GM12873 (cell line): ENCODE data around the gene CISD2.

Experiments used
- TF ChIP-seq, protein P1 (sequence below): IDR thresholded peaks from 2 replicates; pipeline ENCODE4 v1.5.1; 2012; ENCODE audit warnings: low read depth, mild to moderate bottlenecking, moderate library complexity, low read length, control low read depth; ENCODE audit not compliant: insufficient read depth; ENCODE audit errors: missing control alignments

CISD2 gene

DNA sequence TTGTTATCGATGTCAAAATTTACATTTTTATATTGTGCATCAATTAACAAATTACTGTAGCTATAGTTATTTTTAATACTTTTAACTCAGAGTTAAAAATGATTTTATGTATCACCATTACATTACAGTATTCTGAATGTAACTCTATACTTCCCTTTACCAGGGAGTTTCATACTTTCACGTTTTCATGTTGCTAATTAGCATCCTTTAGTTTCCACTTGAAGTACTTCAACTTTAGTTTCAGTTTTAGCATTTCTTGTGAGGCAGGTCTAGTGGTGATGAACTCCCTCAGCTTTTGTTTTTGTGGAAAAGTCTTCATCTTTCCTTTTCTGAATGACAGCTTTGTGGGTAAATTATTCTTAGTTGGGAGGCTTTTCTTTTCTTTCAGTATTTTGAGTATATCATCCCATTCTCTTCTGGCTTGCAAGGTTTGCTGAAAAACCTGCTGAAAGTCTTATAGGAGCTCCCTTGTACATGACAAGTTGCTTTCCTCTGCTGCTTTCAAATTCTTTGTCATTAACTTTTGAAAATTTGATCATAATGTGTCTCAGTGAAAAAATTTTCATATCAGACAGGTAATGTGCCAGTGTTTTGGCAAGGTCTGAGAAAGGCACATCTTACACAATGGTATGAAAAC, 9.8 kb upstream of the CISD2 start:
- TF ChIP-seq, protein P1, sequence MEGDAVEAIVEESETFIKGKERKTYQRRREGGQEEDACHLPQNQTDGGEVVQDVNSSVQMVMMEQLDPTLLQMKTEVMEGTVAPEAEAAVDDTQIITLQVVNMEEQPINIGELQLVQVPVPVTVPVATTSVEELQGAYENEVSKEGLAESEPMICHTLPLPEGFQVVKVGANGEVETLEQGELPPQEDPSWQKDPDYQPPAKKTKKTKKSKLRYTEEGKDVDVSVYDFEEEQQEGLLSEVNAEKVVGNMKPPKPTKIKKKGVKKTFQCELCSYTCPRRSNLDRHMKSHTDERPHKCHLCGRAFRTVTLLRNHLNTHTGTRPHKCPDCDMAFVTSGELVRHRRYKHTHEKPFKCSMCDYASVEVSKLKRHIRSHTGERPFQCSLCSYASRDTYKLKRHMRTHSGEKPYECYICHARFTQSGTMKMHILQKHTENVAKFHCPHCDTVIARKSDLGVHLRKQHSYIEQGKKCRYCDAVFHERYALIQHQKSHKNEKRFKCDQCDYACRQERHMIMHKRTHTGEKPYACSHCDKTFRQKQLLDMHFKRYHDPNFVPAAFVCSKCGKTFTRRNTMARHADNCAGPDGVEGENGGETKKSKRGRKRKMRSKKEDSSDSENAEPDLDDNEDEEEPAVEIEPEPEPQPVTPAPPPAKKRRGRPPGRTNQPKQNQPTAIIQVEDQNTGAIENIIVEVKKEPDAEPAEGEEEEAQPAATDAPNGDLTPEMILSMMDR = no peak

DNA sequence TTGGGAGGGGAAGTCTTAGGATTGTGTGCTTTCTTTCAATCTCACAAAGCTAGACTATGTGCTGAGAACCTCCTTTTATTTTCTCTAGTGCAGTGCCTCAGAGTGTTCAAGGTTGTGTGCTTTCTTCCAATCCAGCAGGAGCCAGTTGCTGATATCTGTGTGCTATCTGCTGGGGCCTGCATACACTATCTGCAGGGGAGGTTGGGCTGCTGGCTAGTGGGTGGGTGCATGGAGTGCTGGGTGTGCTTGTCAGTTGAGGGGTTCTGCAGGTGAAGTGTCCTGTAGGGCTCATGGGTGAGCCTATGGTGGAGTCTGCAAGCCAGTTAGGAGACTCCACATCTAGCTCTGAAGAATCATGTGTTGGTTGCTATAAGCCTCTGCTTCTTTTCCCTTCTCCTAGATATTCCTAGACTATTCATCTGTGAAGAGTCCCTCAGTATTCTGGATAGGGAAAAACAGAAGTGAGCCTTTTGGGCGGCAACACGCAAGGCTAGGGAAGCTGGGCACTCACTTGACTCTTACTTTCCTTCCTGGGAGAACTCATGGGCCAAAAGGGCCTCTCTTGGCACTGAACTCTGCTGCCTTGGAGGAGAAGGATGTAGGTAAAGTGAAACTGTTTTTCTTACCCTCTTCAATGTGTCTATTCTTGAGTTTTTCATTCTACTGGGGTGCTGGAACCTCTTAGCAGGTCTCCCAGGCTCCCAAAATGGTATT, 8.0 kb upstream of the CISD2 start:
- TF ChIP-seq, protein P1 = no peak

DNA sequence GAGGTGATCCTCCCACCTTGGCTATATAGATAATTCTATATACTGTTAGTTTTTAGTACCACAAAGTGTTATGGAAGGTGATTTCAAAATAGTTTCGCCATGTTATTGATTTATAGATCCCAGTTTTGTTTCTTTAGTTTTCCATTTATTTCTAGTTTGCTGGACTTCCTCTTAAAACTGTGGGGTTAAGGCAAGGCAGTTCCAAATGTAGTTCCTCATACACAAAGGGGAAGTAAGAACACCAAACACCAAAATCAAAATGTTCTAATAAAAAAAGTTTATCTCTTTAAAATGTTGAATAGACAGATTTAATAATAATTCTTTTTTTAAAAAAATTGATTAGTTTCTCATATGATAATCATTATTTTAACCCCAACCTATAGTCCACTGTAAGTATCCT, 6.8 kb upstream of the CISD2 start:
- TF ChIP-seq, protein P1 = no peak

- TF ChIP-seq, protein P1 = no peak
Observed at GRCh38 chr4:102862747-102863146, 6.0 kb upstream of the CISD2 start.

GRCh38 chr4:102867278-102868152, 1.3 kb upstream of the CISD2 start:
- TF ChIP-seq, protein P1 = no peak

- TF ChIP-seq, protein P1 = no peak
Observed at GRCh38 chr4:102868153-102868780, 525 bp upstream of the CISD2 start.

GRCh38 chr4:102869569-102870197, 891 bp downstream of the CISD2 start:
- TF ChIP-seq, protein P1 = no peak
